ENCODE results near the gene ASIP. TPM values are rescaled to one million over a fixed set of nuclear protein-coding genes. Genes with fewer than 3 reads are reported as not detected.

Gene ASIP, protein sequence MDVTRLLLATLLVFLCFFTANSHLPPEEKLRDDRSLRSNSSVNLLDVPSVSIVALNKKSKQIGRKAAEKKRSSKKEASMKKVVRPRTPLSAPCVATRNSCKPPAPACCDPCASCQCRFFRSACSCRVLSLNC
- 1 to 10 TPM in 1 of 4 donors, not detected in 3; 3.5 TPM for total RNA-seq

DNA sequence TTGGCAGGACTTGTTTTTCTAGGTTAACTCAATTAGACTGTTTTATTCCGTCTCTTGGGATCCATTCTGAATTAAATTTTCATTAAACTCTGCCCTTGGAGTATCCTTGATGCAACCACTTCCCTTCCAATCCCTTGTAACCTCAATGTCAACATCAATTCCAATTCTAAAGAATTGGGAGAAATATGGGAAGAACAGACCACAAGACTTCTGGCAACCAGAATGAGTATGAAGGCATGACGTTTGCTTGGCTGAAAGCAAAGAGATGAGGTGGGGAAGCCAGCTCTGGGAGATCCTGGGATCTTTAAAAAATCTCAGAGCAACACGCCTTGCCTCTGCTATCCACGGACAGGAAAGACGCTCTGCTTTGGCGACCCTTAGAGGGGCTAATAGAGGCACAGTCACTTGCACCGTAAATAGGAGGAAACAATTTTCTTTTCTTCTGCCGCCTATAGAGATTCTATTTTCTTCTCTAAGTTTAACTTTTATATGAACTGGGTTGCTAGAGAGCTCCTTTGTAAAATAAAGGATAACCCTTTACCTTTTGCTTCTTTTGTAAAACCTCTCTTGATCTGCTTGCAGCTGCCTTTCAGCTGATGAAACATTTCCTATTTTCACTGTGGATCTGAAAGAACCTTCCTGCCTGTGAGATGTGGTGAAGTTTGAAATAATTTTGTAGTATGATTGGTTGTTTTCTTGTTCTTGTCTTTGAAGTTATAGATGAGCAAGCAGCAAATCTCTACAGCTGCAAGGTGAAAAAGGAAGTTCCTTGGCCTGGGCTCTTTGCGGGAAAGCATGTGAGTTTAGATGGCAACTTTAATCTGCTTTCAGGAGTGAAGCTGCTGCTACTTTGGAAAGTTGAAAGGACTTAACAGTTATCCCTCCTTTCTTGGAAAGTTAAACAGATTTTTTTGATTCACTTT, at the start of gene ASIP:
Gene ASIP, plus strand, starts transcription at position 731 of the 923 bp plus-strand sequence. CDS start 18,952 bp downstream, outside the sequence.
- no peak within 1 kb of the TSS for H3K4me3 ChIP-seq
- no peak within 1 kb of the TSS for H3K27ac ChIP-seq
- no peaks in the 10 kb centered on the region for H3K36me3 ChIP-seq
- no peak for TF ChIP-seq POLR2AphosphoS5 (IDR thresholded peaks at IDR 0.05)
- no peak for TF ChIP-seq EP300 (IDR thresholded peaks at IDR 0.05)
- TF ChIP-seq, protein P1, sequence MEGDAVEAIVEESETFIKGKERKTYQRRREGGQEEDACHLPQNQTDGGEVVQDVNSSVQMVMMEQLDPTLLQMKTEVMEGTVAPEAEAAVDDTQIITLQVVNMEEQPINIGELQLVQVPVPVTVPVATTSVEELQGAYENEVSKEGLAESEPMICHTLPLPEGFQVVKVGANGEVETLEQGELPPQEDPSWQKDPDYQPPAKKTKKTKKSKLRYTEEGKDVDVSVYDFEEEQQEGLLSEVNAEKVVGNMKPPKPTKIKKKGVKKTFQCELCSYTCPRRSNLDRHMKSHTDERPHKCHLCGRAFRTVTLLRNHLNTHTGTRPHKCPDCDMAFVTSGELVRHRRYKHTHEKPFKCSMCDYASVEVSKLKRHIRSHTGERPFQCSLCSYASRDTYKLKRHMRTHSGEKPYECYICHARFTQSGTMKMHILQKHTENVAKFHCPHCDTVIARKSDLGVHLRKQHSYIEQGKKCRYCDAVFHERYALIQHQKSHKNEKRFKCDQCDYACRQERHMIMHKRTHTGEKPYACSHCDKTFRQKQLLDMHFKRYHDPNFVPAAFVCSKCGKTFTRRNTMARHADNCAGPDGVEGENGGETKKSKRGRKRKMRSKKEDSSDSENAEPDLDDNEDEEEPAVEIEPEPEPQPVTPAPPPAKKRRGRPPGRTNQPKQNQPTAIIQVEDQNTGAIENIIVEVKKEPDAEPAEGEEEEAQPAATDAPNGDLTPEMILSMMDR (IDR thresholded peaks at IDR 0.05): no peak
- no peak for TF ChIP-seq POLR2A (IDR thresholded peaks at IDR 0.05)
- H3K4me1 ChIP-seq: no peaks in the 10 kb centered on the region
- no peak for ATAC-seq
- 59 to 63% methylated on average over 7 to 9 of the region's 9 CpGs for whole genome bisulfite sequencing, 2 donors (ENCODE audit: low coverage in 1 of 2)
- H3K9me3 ChIP-seq: peaks cover 0 to 18% (median 0%) of the 10 kb centered on the region in 3 donors
- no peaks in the 10 kb centered on the region for H3K27me3 ChIP-seq

DNA sequence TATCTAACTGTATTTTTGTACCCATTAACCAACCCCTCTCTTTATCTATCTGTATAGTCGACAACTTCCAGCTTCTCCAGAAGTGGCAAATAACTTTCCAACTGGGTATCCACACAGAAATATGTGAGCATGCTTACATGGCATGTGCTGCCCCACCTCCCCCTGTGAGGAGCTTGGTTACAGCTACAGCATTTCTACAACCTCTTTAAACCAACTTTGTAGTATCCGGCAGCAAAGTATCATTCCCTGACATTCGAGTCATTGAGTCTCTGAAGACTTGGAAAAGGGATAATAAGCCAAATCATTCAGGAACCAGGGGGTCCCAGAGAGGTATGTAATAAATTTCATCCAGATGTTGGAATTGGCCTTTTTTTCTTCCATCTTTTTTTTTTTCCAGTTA, 48.2 kb upstream of the ASIP start:
- no peaks in the 10 kb centered on the region for H3K9me3 ChIP-seq
- ATAC-seq: no peak
- 75 to 86% methylated on average over 2 to 3 of the region's 3 CpGs for WGBS, 2 donors (ENCODE audit: low coverage in 1 of 2)
- no peaks in the 10 kb centered on the region for H3K36me3 ChIP-seq
- H3K4me1 ChIP-seq: peaks cover 0 to 4% (median 0%) of the 10 kb centered on the region in 3 donors
- H3K4me3 ChIP-seq: no peak overlapping the region
- peaks cover 4% of the 10 kb centered on the region for H3K27me3 ChIP-seq
- TF ChIP-seq POLR2AphosphoS5 (IDR thresholded peaks at IDR 0.05): no peak
- TF ChIP-seq, protein P1 (IDR thresholded peaks at IDR 0.05): no peak
- TF ChIP-seq POLR2A (IDR thresholded peaks at IDR 0.05): no peak
- no peak for TF ChIP-seq EP300 (IDR thresholded peaks at IDR 0.05)
- no peak overlapping the region for H3K27ac ChIP-seq

DNA sequence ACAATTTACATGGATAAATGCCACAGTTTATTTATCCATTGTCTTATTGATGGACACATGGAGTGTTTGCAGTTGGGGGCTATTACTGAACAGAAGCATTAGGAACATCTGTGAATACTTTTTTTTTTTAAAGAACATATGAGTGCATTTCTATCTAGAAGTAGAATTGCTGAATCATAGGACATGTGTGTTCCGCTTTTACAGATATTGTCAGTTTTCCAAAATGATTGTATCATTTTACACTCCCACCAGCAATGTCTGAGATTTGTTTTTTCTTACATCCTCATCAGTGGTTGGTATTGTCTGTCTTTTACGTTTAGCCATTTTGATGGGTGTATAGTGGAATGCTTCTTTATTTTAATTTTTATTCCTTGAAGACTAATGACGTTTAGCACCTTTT, 42.0 kb upstream of the ASIP start:
- no peak for ATAC-seq
- TF ChIP-seq POLR2A (IDR thresholded peaks at IDR 0.05): no peak
- TF ChIP-seq, protein P1 (IDR thresholded peaks at IDR 0.05): no peak
- TF ChIP-seq EP300 (IDR thresholded peaks at IDR 0.05): no peak
- no peak for TF ChIP-seq POLR2AphosphoS5 (IDR thresholded peaks at IDR 0.05)
- no peaks in the 10 kb centered on the region for H3K4me1 ChIP-seq
- H3K36me3 ChIP-seq: no peaks in the 10 kb centered on the region
- H3K4me3 ChIP-seq: no peak overlapping the region
- no peaks in the 10 kb centered on the region for H3K27me3 ChIP-seq
- no peak overlapping the region for H3K27ac ChIP-seq
- 57 to 83% methylated on average over 3 of the region's 3 CpGs for WGBS, 2 donors (ENCODE audit: low coverage in 1 of 2)
- no peaks in the 10 kb centered on the region for H3K9me3 ChIP-seq

DNA sequence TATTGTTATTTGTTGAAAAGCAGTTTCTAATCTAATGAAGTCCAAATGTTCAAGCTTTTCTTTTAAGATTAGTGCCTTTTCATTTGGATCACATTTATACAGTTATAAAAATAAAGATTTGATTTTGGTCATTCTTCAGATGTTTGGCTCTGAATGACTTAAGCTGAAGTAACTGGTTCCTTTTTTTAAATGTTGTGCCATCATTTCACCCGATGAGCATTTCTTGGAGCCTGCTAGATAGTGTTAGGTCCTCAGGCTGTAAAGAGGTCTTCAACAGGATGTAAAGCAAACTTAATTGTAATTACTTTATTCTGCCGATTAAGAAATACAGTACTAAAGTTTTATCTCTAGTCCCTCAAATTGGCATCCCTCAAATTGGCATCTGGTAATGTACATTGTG, 41.2 kb upstream of the ASIP start:
- Histone ChIP-seq H3K27ac (no peak overlapping the region), H3K4me1 (no peaks in the 10 kb centered on the region), H3K9me3 (no peaks in the 10 kb centered on the region), H3K27me3 (no peaks in the 10 kb centered on the region), H3K36me3 (no peaks in the 10 kb centered on the region), H3K4me3 (no peak overlapping the region)
- no peak for TF ChIP-seq POLR2A (IDR thresholded peaks at IDR 0.05)
- no peak for TF ChIP-seq EP300 (IDR thresholded peaks at IDR 0.05)
- TF ChIP-seq, protein P1 (IDR thresholded peaks at IDR 0.05): no peak
- TF ChIP-seq POLR2AphosphoS5 (IDR thresholded peaks at IDR 0.05): no peak
- no peak for ATAC-seq
- WGBS, 2 donors (ENCODE audit: low coverage in 1 of 2): 62 to 75% methylated on average over 2 of the region's 2 CpGs

Data from gastroesophageal sphincter (tissue), 4 donors.